ENCODE results near the gene TALDO1.

- TF ChIP-seq CTCF (IDR thresholded peaks at IDR 0.05; ENCODE audit: extremely low read depth in 1 of 2, insufficient read depth in 1 of 2, low read depth in 1 of 2, low read length in 2 of 2) = no peak
- TF ChIP-seq POLR2A (IDR thresholded peaks at IDR 0.05; ENCODE audit: low read depth, low read length) = no peak
- TF ChIP-seq MAX (IDR thresholded peaks at IDR 0.05; ENCODE audit: insufficient read depth, insufficient read length) = no peak
- TF ChIP-seq EZH2 (IDR thresholded peaks at IDR 0.05; ENCODE audit: borderline replicate concordance, low read depth, low read length, severe bottlenecking) = no peak
- TF ChIP-seq GATA2 (IDR thresholded peaks at IDR 0.05; ENCODE audit: insufficient read depth, insufficient read length, low read depth, low read length) = no peak
- TF ChIP-seq POLR2AphosphoS5 (IDR thresholded peaks at IDR 0.05; ENCODE audit: insufficient read depth, low read depth, low read length) = no peak
- no peak for TF ChIP-seq MYC (IDR thresholded peaks at IDR 0.05; ENCODE audit: low read depth, low read length)
- TF ChIP-seq FOS (IDR thresholded peaks at IDR 0.05; ENCODE audit: borderline replicate concordance, insufficient read depth, low read length) = no peak
Observed at GRCh38 chr11:765802-766091, 18.5 kb downstream of the TALDO1 start.

Data from endothelial cell of umbilical vein (primary cell).